ENCODE measurements around the gene CPD.
"Not testable (repeated sequence)": the region's sequence is repeated elsewhere in the genome, so short reads cannot be mapped to it uniquely, and the experiment has no call there.

The CPD gene

GRCh38 chr17:30388321-30389179 is 9.8 kb downstream of the CPD start:
- no peak for DNase-seq (ENCODE audit: low read depth in 2 of 2)

- no peak for DNase-seq (ENCODE audit: low read depth in 2 of 2)
Measured at GRCh38 chr17:30389756-30390300, 11.1 kb downstream of the CPD start.

- DNase-seq (ENCODE audit: low read depth in 2 of 2) = no peak
Measured at GRCh38 chr17:30391534-30391933, 12.8 kb downstream of the CPD start.

- DNase-seq (ENCODE audit: low read depth in 2 of 2) = no peak
Measured at GRCh38 chr17:30393491-30393890, 14.8 kb downstream of the CPD start.

- no peak for DNase-seq (ENCODE audit: low read depth in 2 of 2)
Measured at GRCh38 chr17:30393911-30394867, 15.5 kb downstream of the CPD start.

GRCh38 chr17:30395398-30396022 is 16.8 kb downstream of the CPD start:
- no peak for DNase-seq (ENCODE audit: low read depth in 2 of 2)

GRCh38 chr17:30396129-30396528 is 17.4 kb downstream of the CPD start:
- DNase-seq (ENCODE audit: low read depth in 2 of 2) = no peak

- no peak for DNase-seq (ENCODE audit: low read depth in 2 of 2)
Measured at GRCh38 chr17:30396612-30397011, 17.9 kb downstream of the CPD start.

GRCh38 chr17:30398328-30399041 is 19.8 kb downstream of the CPD start:
- no peak for DNase-seq (ENCODE audit: low read depth in 2 of 2)

- DNase-seq (ENCODE audit: low read depth in 2 of 2) = no peak
Measured at GRCh38 chr17:30401097-30401496, 22.4 kb downstream of the CPD start.

- DNase-seq (ENCODE audit: low read depth in 2 of 2) = no peak
Measured at GRCh38 chr17:30405161-30405560, 26.4 kb downstream of the CPD start.

GRCh38 chr17:30410627-30411026 is 31.9 kb downstream of the CPD start:
- not testable (repeated sequence) for DNase-seq (ENCODE audit: low read depth in 2 of 2)

- DNase-seq (ENCODE audit: low read depth in 2 of 2) = not testable (repeated sequence)
Measured at GRCh38 chr17:30412008-30412496, 33.3 kb downstream of the CPD start.

GRCh38 chr17:30413109-30413508 is 34.4 kb downstream of the CPD start:
- DNase-seq (ENCODE audit: low read depth in 2 of 2) = no peak

GRCh38 chr17:30414486-30414885 is 35.8 kb downstream of the CPD start:
- no peak for DNase-seq (ENCODE audit: low read depth in 2 of 2)

GRCh38 chr17:30415491-30415890 is 36.8 kb downstream of the CPD start:
- DNase-seq (ENCODE audit: low read depth in 2 of 2) = no peak

- DNase-seq (ENCODE audit: low read depth in 2 of 2) = not testable (repeated sequence)
Measured at GRCh38 chr17:30418070-30418469, 39.3 kb downstream of the CPD start.

GRCh38 chr17:30421592-30421991 is 42.9 kb downstream of the CPD start:
- DNase-seq (ENCODE audit: low read depth in 2 of 2) = no peak

GRCh38 chr17:30422171-30422570 is 43.4 kb downstream of the CPD start:
- DNase-seq (ENCODE audit: low read depth in 2 of 2) = no peak

- DNase-seq (ENCODE audit: low read depth in 2 of 2) = no peak
Measured at GRCh38 chr17:30424471-30424870, 45.7 kb downstream of the CPD start.

GRCh38 chr17:30426292-30426691 is 47.6 kb downstream of the CPD start:
- DNase-seq (ENCODE audit: low read depth in 2 of 2) = no peak

Measured in stimulated activated CD4-positive, alpha-beta T cell treated with anti-CD3 and anti-CD28 coated beads, Interleukin-12 subunit alpha, Interleukin-12 subunit beta, amount 100 ng/mL, for 24 hours (primary cell).